ENCODE data around the gene TRIP13.
"Not testable (repeated sequence)": the region's sequence is repeated elsewhere in the genome, so short reads cannot be mapped to it uniquely, and the experiment has no call there.

TRIP13 gene

GRCh38 chr5:892394-893136 is at the start of gene TRIP13, which contains the start of gene BRD9:
TRIP13 (plus strand) TSS chr5:892884; CDS start chr5:892999, 115 bp downstream.
BRD9 (minus strand) TSS chr5:892801; CDS start chr5:892657, 144 bp downstream.
- DNase-seq (ENCODE audit: extremely low spot score, insufficient read length, low read depth) = peak; percentile 100
- FAIRE-seq = peak; percentile 38

GRCh38 chr5:843371-843770 is 49.3 kb upstream of the TRIP13 start:
- not testable (repeated sequence) for DNase-seq (ENCODE audit: extremely low spot score, insufficient read length, low read depth)

GRCh38 chr5:843926-844325 is 48.8 kb upstream of the TRIP13 start:
- DNase-seq (ENCODE audit: extremely low spot score, insufficient read length, low read depth); FAIRE-seq: not testable (repeated sequence)

More at GRCh38 chr5:843371-843770, 49.3 kb upstream of the TRIP13 start:
- not testable (repeated sequence) for FAIRE-seq

GRCh38 chr5:844426-844825 is 48.3 kb upstream of the TRIP13 start:
- DNase-seq (ENCODE audit: extremely low spot score, insufficient read length, low read depth); FAIRE-seq: not testable (repeated sequence)

- not testable (repeated sequence) for FAIRE-seq; DNase-seq (ENCODE audit: extremely low spot score, insufficient read length, low read depth)
These were observed 47.5 kb upstream of the TRIP13 start for GRCh38 chr5:845031-845675.

- FAIRE-seq = not testable (repeated sequence)
These were observed 46.7 kb upstream of the TRIP13 start for GRCh38 chr5:845676-846601.

GRCh38 chr5:846602-847091 is 46.0 kb upstream of the TRIP13 start:
- FAIRE-seq = peak; percentile 92
- not testable (repeated sequence) for DNase-seq (ENCODE audit: extremely low spot score, insufficient read length, low read depth)

More at GRCh38 chr5:845676-846601, 46.7 kb upstream of the TRIP13 start:
- not testable (repeated sequence) for DNase-seq (ENCODE audit: extremely low spot score, insufficient read length, low read depth)

- DNase-seq (ENCODE audit: extremely low spot score, insufficient read length, low read depth); FAIRE-seq: not testable (repeated sequence)
These were observed 45.5 kb upstream of the TRIP13 start for GRCh38 chr5:847212-847611.

GRCh38 chr5:847736-848135 is 44.9 kb upstream of the TRIP13 start:
- DNase-seq (ENCODE audit: extremely low spot score, insufficient read length, low read depth); FAIRE-seq: not testable (repeated sequence)

- no peak for FAIRE-seq
These were observed 44.0 kb upstream of the TRIP13 start for GRCh38 chr5:848671-849111.

GRCh38 chr5:849651-850301 is 42.9 kb upstream of the TRIP13 start:
- FAIRE-seq = no peak

More at GRCh38 chr5:848671-849111, 44.0 kb upstream of the TRIP13 start:
- no peak for DNase-seq (ENCODE audit: extremely low spot score, insufficient read length, low read depth)

GRCh38 chr5:850511-851006 is 42.1 kb upstream of the TRIP13 start, which contains the start of gene ZDHHC11:
ZDHHC11 (minus strand) TSS chr5:850986; CDS start chr5:850602, 384 bp downstream.
- FAIRE-seq (no peak), DNase-seq (ENCODE audit: extremely low spot score, insufficient read length, low read depth) (no peak)

More at GRCh38 chr5:849651-850301, 42.9 kb upstream of the TRIP13 start:
- DNase-seq (ENCODE audit: extremely low spot score, insufficient read length, low read depth) = no peak

- DNase-seq (ENCODE audit: extremely low spot score, insufficient read length, low read depth) = no peak
- no peak for FAIRE-seq
These were observed 41.6 kb upstream of the TRIP13 start for GRCh38 chr5:851076-851475.

- no peak for FAIRE-seq
- no peak for DNase-seq (ENCODE audit: extremely low spot score, insufficient read length, low read depth)
These were observed 41.1 kb upstream of the TRIP13 start for GRCh38 chr5:851553-851952.

- no peak for DNase-seq (ENCODE audit: extremely low spot score, insufficient read length, low read depth)
- FAIRE-seq = no peak
These were observed 40.7 kb upstream of the TRIP13 start for GRCh38 chr5:852018-852417.

- DNase-seq (ENCODE audit: extremely low spot score, insufficient read length, low read depth) = no peak
- FAIRE-seq = no peak
These were observed 40.0 kb upstream of the TRIP13 start for GRCh38 chr5:852431-853401.

- FAIRE-seq; DNase-seq (ENCODE audit: extremely low spot score, insufficient read length, low read depth): not testable (repeated sequence)
These were observed 39.1 kb upstream of the TRIP13 start for GRCh38 chr5:853416-854090.

Data from GM18507 (cell line).